ENCODE results near the gene SCUBE3. TPM values are rescaled to one million over a fixed set of nuclear protein-coding genes. Genes with fewer than 3 reads are reported as not detected.

Gene SCUBE3
- total RNA-seq, 2 donors from 2014 or later, result 2.0 to 3.4 TPM

DNA sequence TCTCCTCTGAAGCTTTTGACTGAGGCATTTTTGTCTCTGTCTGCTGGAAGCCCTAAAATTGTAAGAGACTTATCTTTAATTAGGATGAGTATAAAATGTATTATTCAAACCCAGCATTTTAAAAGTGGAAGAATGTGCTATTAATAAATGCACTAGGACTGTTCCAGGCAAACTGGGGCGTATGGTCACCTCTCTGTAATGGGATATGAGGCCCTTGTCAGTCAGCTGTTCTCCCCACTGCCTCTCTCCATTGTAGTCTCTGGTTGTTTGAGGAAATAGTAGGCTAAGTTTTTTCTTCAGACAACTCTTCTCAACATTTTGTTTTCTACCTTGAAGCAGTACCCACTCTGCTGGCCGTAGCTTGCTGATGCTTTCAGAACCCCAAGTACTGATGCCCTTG is 69.6 kb downstream of the SCUBE3 start:
- Histone ChIP-seq H3K27ac (no peak overlapping the region), H3K36me3 (peaks cover 4 to 7% of the 10 kb centered on the region in 2 donors), H3K9me3 (no peaks in the 10 kb centered on the region), H3K27me3 (replicated peaks; ENCODE audit: insufficient read depth) (no peaks in the 10 kb centered on the region), H3K4me1 (replicated peaks) (no peaks in the 10 kb centered on the region), H3K4me3 (no peak overlapping the region)
- DNase-seq (ENCODE audit: low spot score), result no peak
- intact Hi-C loops (cut with DNase I), result no loop called here
- TF ChIP-seq POLR2A (IDR thresholded peaks at IDR 0.05), result no peak
- no peak for TF ChIP-seq POLR2AphosphoS5 (IDR thresholded peaks at IDR 0.05)
- no peak for TF ChIP-seq CTCF (IDR thresholded peaks at IDR 0.05)
- WGBS, result 93% methylated on average over 2 of the region's 2 CpGs

GRCh38 chr6:35287671-35288396 is 74.1 kb downstream of the SCUBE3 start:
- DNase-seq (ENCODE audit: low spot score), result no peak
- H3K4me3 ChIP-seq, result no peak overlapping the region
- WGBS, result 84% methylated on average over 12 of the region's 12 CpGs
- no peaks in the 10 kb centered on the region for H3K9me3 ChIP-seq
- no peaks in the 10 kb centered on the region for H3K4me1 ChIP-seq (replicated peaks)
- no peak overlapping the region for H3K27ac ChIP-seq
- intact Hi-C loops (cut with DNase I), result no loop called here
- H3K27me3 ChIP-seq (replicated peaks; ENCODE audit: insufficient read depth), result no peaks in the 10 kb centered on the region
- TF ChIP-seq CTCF (IDR thresholded peaks at IDR 0.05), result no peak
- no peak for TF ChIP-seq POLR2A (IDR thresholded peaks at IDR 0.05)
- TF ChIP-seq POLR2AphosphoS5 (IDR thresholded peaks at IDR 0.05), result no peak
- peaks cover 4 to 18% of the 10 kb centered on the region in 2 donors for H3K36me3 ChIP-seq

DNA sequence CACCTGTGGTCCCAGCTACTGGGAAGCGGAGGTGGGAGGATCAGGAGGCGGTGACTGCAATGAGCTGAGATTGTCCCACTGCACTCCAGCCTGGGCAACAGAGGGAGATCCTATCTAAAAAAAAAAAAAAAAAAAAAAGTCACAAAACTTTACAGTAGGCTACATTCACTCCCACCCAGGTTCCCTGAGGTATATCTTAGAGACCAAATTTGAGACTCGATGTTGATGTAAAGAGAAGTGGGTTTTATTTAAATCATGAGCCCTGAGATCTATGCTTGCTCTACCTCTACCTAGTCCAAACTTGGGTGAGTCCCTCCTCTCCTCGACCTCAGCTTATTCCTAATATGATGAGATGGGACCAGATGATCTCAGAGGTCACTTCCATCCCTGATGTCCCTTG is 75.1 kb downstream of the SCUBE3 start:
- WGBS, result 72% methylated on average over 4 of the region's 4 CpGs
- no peaks in the 10 kb centered on the region for H3K4me1 ChIP-seq (replicated peaks)
- intact Hi-C loops (cut with DNase I), result no loop called here
- H3K4me3 ChIP-seq, result no peak overlapping the region
- H3K27ac ChIP-seq, result no peak overlapping the region
- H3K9me3 ChIP-seq, result no peaks in the 10 kb centered on the region
- no peak for DNase-seq (ENCODE audit: low spot score)
- TF ChIP-seq POLR2A (IDR thresholded peaks at IDR 0.05) (no peak), CTCF (IDR thresholded peaks at IDR 0.05) (no peak), POLR2AphosphoS5 (IDR thresholded peaks at IDR 0.05) (no peak)
- H3K36me3 ChIP-seq, result peaks cover 4 to 24% of the 10 kb centered on the region in 2 donors
- H3K27me3 ChIP-seq (replicated peaks; ENCODE audit: insufficient read depth), result no peaks in the 10 kb centered on the region

DNA sequence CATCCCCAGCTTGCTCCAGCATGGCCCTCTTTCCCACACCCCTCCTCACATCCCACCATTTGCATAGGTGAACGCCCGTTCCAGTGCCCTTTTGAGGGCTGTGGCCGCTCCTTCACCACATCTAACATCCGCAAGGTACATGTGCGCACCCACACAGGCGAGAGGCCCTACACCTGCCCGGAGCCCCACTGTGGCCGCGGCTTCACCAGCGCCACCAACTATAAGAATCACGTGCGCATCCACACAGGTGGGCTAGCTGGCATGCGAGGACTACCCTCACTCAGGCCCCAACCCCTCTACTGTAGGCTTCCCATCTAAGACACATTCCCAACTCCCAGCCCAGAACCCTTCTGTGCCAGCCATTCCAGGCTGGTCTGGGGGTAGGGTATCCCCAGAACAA is 77.7 kb downstream of the SCUBE3 start:
- no peaks in the 10 kb centered on the region for H3K27me3 ChIP-seq (replicated peaks; ENCODE audit: insufficient read depth)
- 89% methylated on average over 13 of the region's 13 CpGs for WGBS
- no peak overlapping the region for H3K27ac ChIP-seq
- peaks cover 4 to 27% of the 10 kb centered on the region in 2 donors for H3K36me3 ChIP-seq
- H3K4me1 ChIP-seq (replicated peaks), result no peaks in the 10 kb centered on the region
- intact Hi-C loops (cut with DNase I), result loop anchor here (5.0 kb wide), 1 partner anchor 161 kb away; the partner anchor contains the start of gene FANCE
- no peak overlapping the region for H3K4me3 ChIP-seq
- DNase-seq (ENCODE audit: low spot score), result no peak
- H3K9me3 ChIP-seq, result no peaks in the 10 kb centered on the region
- TF ChIP-seq POLR2A (IDR thresholded peaks at IDR 0.05) (no peak), CTCF (IDR thresholded peaks at IDR 0.05) (no peak), POLR2AphosphoS5 (IDR thresholded peaks at IDR 0.05) (no peak)

- intact Hi-C loops (cut with DNase I), result loop anchor here (5.0 kb wide), 1 partner anchor 160 kb away; the partner anchor contains the start of gene FANCE
- H3K27ac ChIP-seq, result no peak overlapping the region
- TF ChIP-seq CTCF (IDR thresholded peaks at IDR 0.05) (no peak), POLR2AphosphoS5 (IDR thresholded peaks at IDR 0.05) (no peak), POLR2A (IDR thresholded peaks at IDR 0.05) (no peak)
- 71% methylated on average over 15 of the region's 15 CpGs for WGBS
- H3K4me1 ChIP-seq (replicated peaks), result no peaks in the 10 kb centered on the region
- no peak overlapping the region for H3K4me3 ChIP-seq
- no peaks in the 10 kb centered on the region for H3K9me3 ChIP-seq
- H3K36me3 ChIP-seq, result peaks cover 4 to 27% of the 10 kb centered on the region in 2 donors
- H3K27me3 ChIP-seq (replicated peaks; ENCODE audit: insufficient read depth), result no peaks in the 10 kb centered on the region
- no peak for DNase-seq (ENCODE audit: low spot score)
These were observed 78.7 kb downstream of the SCUBE3 start for GRCh38 chr6:35292494-35292893.

Measured in prostate gland (tissue), 2 donors.